K562 (cell line): ENCODE measurements around the gene AIFM3. TPM values are rescaled to one million over a fixed set of nuclear protein-coding genes. Genes with fewer than 3 reads are reported as not detected.

ENCODE experiments used
- ATAC-seq: fragments of 200-7000 bp; cut with Tn5 transposase; 3 replicates; pipeline ENCODE4 v1.9.1; 2020; ENCODE audit warnings: moderate library complexity
- BruUV-seq: library from RNA; stranded (reverse); fragments of 400-500 nt; replicated peaks from 2 replicates; lab custom pipeline; 2021; lab: Mats Ljungman, UMichigan
- CTCF ChIA-PET: fragments of 300-600 bp; formaldehyde crosslinking; extraction: SDS; loops from one replicate; lab custom pipeline; 2021; ENCODE audit warnings: low intra/inter-chr PET ratio; lab: Yijun Ruan, JAX
- POLR2A ChIA-PET: fragments of 300-600, 350-650 bp; sonication (Branson Sonifier 250); formaldehyde crosslinking; extraction: SDS; loops from one replicate; lab custom pipeline; 2021; ENCODE audit warnings: antibody characterized with exemption, inconsistent platforms; lab: Yijun Ruan, JAX
- DNase-seq, 4 experiments: peaks; one replicate each; pipeline versions ENCODE4 v3.0.0 to v3.0.0-alpha.2; 2011 to 2018; ENCODE audit warnings: low spot score in 3 of 4, mixed read lengths in 3 of 4; ENCODE audit errors: extremely low read depth in 1 of 4
- FAIRE-seq: peaks from 2 replicates; lab custom pipeline; 2011; peaks lifted over from hg19 to GRCh38; lab: Jason Lieb, UNC
- H2AFZ ChIP-seq: 2 replicates; pipeline ENCODE4 v1.6.0; 2011; ENCODE audit warnings: low read depth, low read length, control low read depth, inconsistent platforms
- H3K27ac ChIP-seq: fragments of 200-600 bp; 3 replicates; pipeline ENCODE4 v1.8.0; 2011; ENCODE audit warnings: low read depth, mild to moderate bottlenecking, control low read depth, inconsistent platforms, low read length, moderate library complexity, mixed read lengths; ENCODE audit errors: extremely low read depth
- H3K27me3 ChIP-seq, 2 experiments: fragments of 300-600 bp in 1 of 2; 2 replicates in 1 of 2; 3 replicates in 1 of 2; pipeline versions ENCODE4 v1.6.0 to v1.8.0; 2011; ENCODE audit warnings: inconsistent platforms in 2 of 2, low read length in 2 of 2, mild to moderate bottlenecking in 1 of 2, mixed read lengths in 1 of 2, moderate library complexity in 1 of 2; ENCODE audit not compliant: control insufficient read depth in 2 of 2, insufficient read depth in 2 of 2
- H3K36me3 ChIP-seq: fragments of 300-600 bp; 3 replicates; pipeline ENCODE4 v1.8.0; 2011; ENCODE audit warnings: mild to moderate bottlenecking, low read length, inconsistent platforms; ENCODE audit not compliant: control insufficient read depth, insufficient read depth
- H3K4me1 ChIP-seq, 2 experiments: fragments of 200-600 bp in 1 of 2; replicated peaks in 1 of 2; 2 replicates in 1 of 2; 3 replicates in 1 of 2; pipeline versions ENCODE4 v1.5.1 to v1.8.0; 2011; ENCODE audit warnings: inconsistent platforms in 2 of 2, low read length in 2 of 2, mild to moderate bottlenecking in 1 of 2, mixed read lengths in 1 of 2, moderate library complexity in 1 of 2; ENCODE audit not compliant: control insufficient read depth in 2 of 2, insufficient read depth in 2 of 2
- H3K4me2 ChIP-seq: 2 replicates; pipeline ENCODE4 v1.6.1; 2011; ENCODE audit warnings: low read length, control low read depth, inconsistent platforms, mixed read lengths; ENCODE audit not compliant: insufficient read depth
- H3K4me3 ChIP-seq: fragments of 200-600 bp; sonication (generic), shearing (Covaris generic); 2 replicates; pipeline ENCODE4 v1.5.1; 2016; ENCODE audit warnings: control low read depth, inconsistent platforms
- H3K79me2 ChIP-seq: fragments of 200-600 bp; 3 replicates; pipeline ENCODE4 v1.8.0; 2011; ENCODE audit warnings: low read length, inconsistent platforms; ENCODE audit not compliant: control insufficient read depth, insufficient read depth
- H3K9ac ChIP-seq, 2 experiments: 2 replicates each; pipeline versions ENCODE4 v1.6.0 to v1.6.1; 2011; ENCODE audit warnings: low read depth in 2 of 2, low read length in 2 of 2, control low read depth in 1 of 2, inconsistent platforms in 1 of 2, mild to moderate bottlenecking in 1 of 2, mixed read lengths in 1 of 2; ENCODE audit not compliant: insufficient read depth in 1 of 2
- H3K9me1 ChIP-seq: one replicate; pipeline ENCODE4 v1.6.0; 2011; ENCODE audit warnings: inconsistent platforms, mild to moderate bottlenecking, low read length, moderate library complexity; ENCODE audit not compliant: control insufficient read depth, insufficient read depth
- H3K9me3 ChIP-seq: replicated peaks from 2 replicates; pipeline ENCODE4 v1.5.1; 2011; ENCODE audit warnings: low read depth, low read length, inconsistent platforms; ENCODE audit not compliant: control insufficient read depth, insufficient read depth
- H4K20me1 ChIP-seq: replicated peaks from 2 replicates; pipeline ENCODE4 v1.6.1; 2011; ENCODE audit warnings: low read length, inconsistent platforms, mixed read lengths; ENCODE audit not compliant: control insufficient read depth, insufficient read depth
- GABPB2 ChIP-seq: fragments of 250-450 bp; sonication (Bioruptor Pico); conservative IDR thresholded peaks from 2 replicates; pipeline ENCODE4 v1.5.1; 2021; ENCODE audit warnings: mild to moderate bottlenecking
- HDAC2 ChIP-seq: fragments of 450-650 bp; IDR thresholded peaks from 2 replicates; pipeline ENCODE4 v1.6.1; 2016; ENCODE audit warnings: mild to moderate bottlenecking
- MGA ChIP-seq: fragments of 450-650 bp; IDR thresholded peaks from 2 replicates; pipeline ENCODE4 v1.6.1; 2016; ENCODE audit warnings: mild to moderate bottlenecking, moderate library complexity
- MTA2 ChIP-seq: fragments of 450-650 bp; IDR thresholded peaks from 2 replicates; pipeline ENCODE4 v1.6.1; 2016; ENCODE audit warnings: low read depth
- POLR2G ChIP-seq: fragments of 200-400 bp; formaldehyde crosslinking; IDR thresholded peaks from 2 replicates; pipeline ENCODE4 v1.6.1; 2017; ENCODE audit warnings: low read depth, mild to moderate bottlenecking, antibody characterized with exemption, low read length, moderate library complexity
- PRMT5 ChIP-seq: sonication (generic); formaldehyde crosslinking; IDR thresholded peaks from 2 replicates; pipeline ENCODE4 v1.5.0; 2020; ENCODE audit warnings: missing genetic modification reagents
- THAP12 ChIP-seq: fragments of 250-450 bp; sonication (Bioruptor Pico); IDR thresholded peaks from 2 replicates; pipeline ENCODE4 v1.9.0; 2021; ENCODE audit warnings: mild to moderate bottlenecking, inconsistent platforms
- ZNF124 ChIP-seq: sonication (generic); formaldehyde crosslinking; IDR thresholded peaks from 2 replicates; pipeline ENCODE4 v1.8.1; 2022; ENCODE audit warnings: missing genetic modification reagents
- WGBS: fragments of 100-300 bp; shearing (Covaris generic); methylation state at CpG from one replicate; pipeline ENCODE4 v1.1.6; 2016; ENCODE audit warnings: low coverage, mixed read lengths; ENCODE audit not compliant: insufficient coverage; ENCODE audit errors: missing lambda C conversion rate; 5-methylcytosine and 5-hydroxymethylcytosine counted together
- in situ Hi-C: fragments of 300-500 bp; cut with MboI; formaldehyde crosslinking; loops from 4 replicates; pipeline ENCODE4 v1.15.0; 2018; ENCODE audit warnings: inconsistent platforms, mixed read lengths
- intact Hi-C: fragments of 100-400 bp; cut with micrococcal nuclease; formaldehyde crosslinking; loops from 2 replicates; pipeline ENCODE4 v1.14.2; 2022
- polyA plus RNA-seq, 8 experiments: library from polyadenylated mRNA; depleted of rRNA in 4 of 8; stranded (reverse) in 5 of 8; unstranded in 3 of 8; fragments of >200 nt; fragmentation: Nextera tagmentation in 2 of 8; fragmentation: Illumina TruSeq in 1 of 8; extraction: Ambion mirVana in 2 of 8; extraction: Trizol in 1 of 8; gene quantifications; 2 replicates each; pipeline versions ENCODE4 v1.2.1 to v1.2.3, GENCODE V29; 2011 to 2014; ENCODE audit warnings: inconsistent platforms in 1 of 8, missing spikeins in 1 of 8
- total RNA-seq, 7 experiments: library from RNA; depleted of rRNA in 6 of 7; stranded (reverse); fragments of >200 nt in 6 of 7; fragmentation: Illumina TruSeq in 2 of 7; extraction: Trizol in 2 of 7; gene quantifications; 2 replicates each; pipeline versions ENCODE4 v1.2.1 to v1.2.3, GENCODE V29; 2011 to 2021; ENCODE audit warnings: low replicate concordance in 1 of 7

The AIFM3 gene
- total and polyA plus RNA-seq, 9 of the 15 experiments (the other 6 are each of a cell fraction or from before 2014, with no cell fraction given): 0.03 to 0.20 (median 0.07) TPM; not detected in 1

- no peaks in the 10 kb centered on the region for H3K36me3 ChIP-seq
- H3K4me1 ChIP-seq: peaks cover 4 to 32% of the 10 kb centered on the region in 2 experiments; a peak in 3 of 5 replicates
- peaks cover 18% of the 10 kb centered on the region for H4K20me1 ChIP-seq
- DNase-seq (no peak), ATAC-seq (no peak), FAIRE-seq (no peak)
- H3K9me1 ChIP-seq: no peaks in the 10 kb centered on the region
- peaks cover 9 to 32% of the 10 kb centered on the region in 2 experiments; a peak in 4 of 5 replicates for H3K27me3 ChIP-seq
- WGBS: 39% methylated on average over 10 of the region's 10 CpGs
- ChIA-PET CTCF (interaction anchor here (0.7 kb wide), 1 partner anchor 67 kb away, joined by 3 read pairs; no protein-coding TSS in a partner anchor), POLR2A (interaction anchor here (1.3 to 13.9 kb wide), 5 partner anchors 7 to 49 kb away, joined by 4 to 333 read pairs (median 10); partner anchors contain the start of genes LRRC74B, SLC7A4 and THAP7)
- H3K9ac ChIP-seq: peak overlapping the region in 1 of 2 experiments; percentile 73; a peak in 2 of 4 replicates
- in situ Hi-C loops (no loop called here), intact Hi-C loops (loop anchor here (5.0 kb wide), 2 partner anchors 45 to 60 kb away; no protein-coding TSS in a partner anchor)
- no peaks in the 10 kb centered on the region for H3K9me3 ChIP-seq
- no TSS peak for BruUV-seq
- H3K79me2 ChIP-seq: no peaks in the 10 kb centered on the region
- no peak overlapping the region for H2AFZ ChIP-seq
- H3K4me3 ChIP-seq: no peak overlapping the region
- no peak overlapping the region for H3K4me2 ChIP-seq
- no peak overlapping the region for H3K27ac ChIP-seq
- 0 out of 2 replicates have a peak, but pooled peaks have one; percentile 30 for TF ChIP-seq GABPB2 (CRISPR knock-in tag)
- 0 out of 2 replicates have a peak, but pooled peaks have one; percentile 12 for TF ChIP-seq POLR2G
- peak; percentile 54; the same call in 1 of the 2 replicates for TF ChIP-seq THAP12 (CRISPR knock-in tag)
- no peak for TF ChIP-seq ZNF124 (CRISPR knock-in tag)
- TF ChIP-seq MTA2: no peak
- TF ChIP-seq HDAC2: no peak
- TF ChIP-seq MGA: no peak
- no peak for TF ChIP-seq PRMT5 (CRISPR knock-in tag)
These were observed 55.5 kb downstream of the AIFM3 start for GRCh38 chr22:21022507-21022906.
